GM19099 (cell line): ENCODE measurements around the gene ZDHHC7.

Source experiments
- POLR2A ChIP-seq: IDR thresholded peaks from 3 replicates; pipeline ENCODE4 v1.6.1; 2011; ENCODE audit warnings: low read depth; ENCODE audit not compliant: insufficient read length; ENCODE audit errors: extremely low read depth

ZDHHC7 gene

GRCh38 chr16:85010446-85010930 is 847 bp downstream of the ZDHHC7 start:
- no peak for TF ChIP-seq POLR2A

- no peak for TF ChIP-seq POLR2A
Observed at GRCh38 chr16:85008271-85008670, 3.1 kb downstream of the ZDHHC7 start.

GRCh38 chr16:85007496-85008214 is 3.7 kb downstream of the ZDHHC7 start:
- no peak for TF ChIP-seq POLR2A

- TF ChIP-seq POLR2A, result no peak
Observed at GRCh38 chr16:85006639-85007038, 4.7 kb downstream of the ZDHHC7 start.

GRCh38 chr16:85005285-85006069 is 5.9 kb downstream of the ZDHHC7 start:
- TF ChIP-seq POLR2A, result no peak

- TF ChIP-seq POLR2A, result no peak
Observed at GRCh38 chr16:85004587-85005205, 6.6 kb downstream of the ZDHHC7 start.

- TF ChIP-seq POLR2A, result no peak
Observed at GRCh38 chr16:85003725-85004586, 7.4 kb downstream of the ZDHHC7 start.

GRCh38 chr16:85003076-85003475 is 8.3 kb downstream of the ZDHHC7 start:
- no peak for TF ChIP-seq POLR2A

- no peak for TF ChIP-seq POLR2A
Observed at GRCh38 chr16:85002608-85003007, 8.7 kb downstream of the ZDHHC7 start.

GRCh38 chr16:85002099-85002541 is 9.2 kb downstream of the ZDHHC7 start:
- TF ChIP-seq POLR2A, result no peak

GRCh38 chr16:84999857-85000480 is 11.4 kb downstream of the ZDHHC7 start:
- TF ChIP-seq POLR2A, result no peak

GRCh38 chr16:84999200-84999599 is 12.1 kb downstream of the ZDHHC7 start:
- no peak for TF ChIP-seq POLR2A

GRCh38 chr16:84996365-84996764 is 15.0 kb downstream of the ZDHHC7 start:
- TF ChIP-seq POLR2A, result no peak

- no peak for TF ChIP-seq POLR2A
Observed at GRCh38 chr16:84995663-84996062, 15.7 kb downstream of the ZDHHC7 start.
